Measurements from ENCODE around the gene AK8.

AK8 gene

GRCh38 chr9:132914924-132915323 lies 36.8 kb upstream of the AK8 start:
- H3K36me3 ChIP-seq (ENCODE audit: insufficient read depth) = no peaks in the 10 kb centered on the region
- H3K4me1 ChIP-seq (ENCODE audit: low read depth, poor library complexity, severe bottlenecking) = no peaks in the 10 kb centered on the region
- TF ChIP-seq, protein P1, sequence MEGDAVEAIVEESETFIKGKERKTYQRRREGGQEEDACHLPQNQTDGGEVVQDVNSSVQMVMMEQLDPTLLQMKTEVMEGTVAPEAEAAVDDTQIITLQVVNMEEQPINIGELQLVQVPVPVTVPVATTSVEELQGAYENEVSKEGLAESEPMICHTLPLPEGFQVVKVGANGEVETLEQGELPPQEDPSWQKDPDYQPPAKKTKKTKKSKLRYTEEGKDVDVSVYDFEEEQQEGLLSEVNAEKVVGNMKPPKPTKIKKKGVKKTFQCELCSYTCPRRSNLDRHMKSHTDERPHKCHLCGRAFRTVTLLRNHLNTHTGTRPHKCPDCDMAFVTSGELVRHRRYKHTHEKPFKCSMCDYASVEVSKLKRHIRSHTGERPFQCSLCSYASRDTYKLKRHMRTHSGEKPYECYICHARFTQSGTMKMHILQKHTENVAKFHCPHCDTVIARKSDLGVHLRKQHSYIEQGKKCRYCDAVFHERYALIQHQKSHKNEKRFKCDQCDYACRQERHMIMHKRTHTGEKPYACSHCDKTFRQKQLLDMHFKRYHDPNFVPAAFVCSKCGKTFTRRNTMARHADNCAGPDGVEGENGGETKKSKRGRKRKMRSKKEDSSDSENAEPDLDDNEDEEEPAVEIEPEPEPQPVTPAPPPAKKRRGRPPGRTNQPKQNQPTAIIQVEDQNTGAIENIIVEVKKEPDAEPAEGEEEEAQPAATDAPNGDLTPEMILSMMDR (conservative IDR thresholded peaks at IDR 0.05; ENCODE audit: low read depth, low read length) = no peak
- no peak overlapping the region for H2AFZ ChIP-seq (ENCODE audit: low read depth)
- no peaks in the 10 kb centered on the region for H3K27me3 ChIP-seq (ENCODE audit: insufficient read depth, low read depth)
- H3K27ac ChIP-seq = no peak overlapping the region
- H3K4me3 ChIP-seq (IDR thresholded peaks at IDR 0.05; ENCODE audit: insufficient read depth, low read depth, low read length) = no peak overlapping the region
- H4K20me1 ChIP-seq (ENCODE audit: insufficient read depth) = no peaks in the 10 kb centered on the region
- no peak overlapping the region for H3K9ac ChIP-seq
- H3K4me2 ChIP-seq = no peak overlapping the region
- no peaks in the 10 kb centered on the region for H3K79me2 ChIP-seq (ENCODE audit: insufficient read depth, low read depth)

GRCh38 chr9:132912131-132912530 lies 34.0 kb upstream of the AK8 start:
- no peaks in the 10 kb centered on the region for H3K79me2 ChIP-seq (ENCODE audit: insufficient read depth, low read depth)
- no peaks in the 10 kb centered on the region for H3K4me1 ChIP-seq (ENCODE audit: low read depth, poor library complexity, severe bottlenecking)
- H4K20me1 ChIP-seq (ENCODE audit: insufficient read depth) = no peaks in the 10 kb centered on the region

DNA sequence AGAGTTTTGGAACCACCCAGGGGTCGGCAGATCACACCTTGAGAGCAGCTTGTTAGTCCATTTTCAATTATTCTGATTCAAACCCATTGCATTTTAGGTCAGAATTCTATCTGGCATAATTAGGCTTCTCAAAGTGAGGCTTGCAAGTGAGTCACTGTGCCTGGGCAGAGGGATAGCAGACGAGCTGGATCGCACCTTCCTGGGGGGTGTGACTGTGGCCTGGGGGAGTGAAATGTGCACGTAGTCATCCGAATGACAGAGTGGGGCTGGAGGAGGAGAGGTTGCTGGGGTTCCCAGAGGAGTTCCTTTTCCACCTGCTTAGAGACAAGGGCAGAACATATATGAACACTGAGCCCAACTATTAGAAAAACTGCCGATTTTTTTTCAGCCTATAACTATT lies 32.3 kb upstream of the AK8 start:
- Histone ChIP-seq H3K4me1 (ENCODE audit: low read depth, poor library complexity, severe bottlenecking) (no peaks in the 10 kb centered on the region), H3K79me2 (ENCODE audit: insufficient read depth, low read depth) (no peaks in the 10 kb centered on the region), H2AFZ (ENCODE audit: low read depth) (no peak overlapping the region), H4K20me1 (ENCODE audit: insufficient read depth) (no peaks in the 10 kb centered on the region), H3K36me3 (ENCODE audit: insufficient read depth) (no peaks in the 10 kb centered on the region), H3K4me3 (IDR thresholded peaks at IDR 0.05; ENCODE audit: insufficient read depth, low read depth, low read length) (no peak overlapping the region), H3K4me2 (no peak overlapping the region), H3K9ac (no peak overlapping the region), H3K27me3 (ENCODE audit: insufficient read depth, low read depth) (no peaks in the 10 kb centered on the region), H3K27ac (no peak overlapping the region)
- TF ChIP-seq, protein P1 (conservative IDR thresholded peaks at IDR 0.05; ENCODE audit: low read depth, low read length) = no peak

More at GRCh38 chr9:132912131-132912530, 34.0 kb upstream of the AK8 start:
- Histone ChIP-seq H2AFZ (ENCODE audit: low read depth) (no peak overlapping the region), H3K4me3 (IDR thresholded peaks at IDR 0.05; ENCODE audit: insufficient read depth, low read depth, low read length) (no peak overlapping the region), H3K9ac (no peak overlapping the region), H3K27me3 (ENCODE audit: insufficient read depth, low read depth) (no peaks in the 10 kb centered on the region), H3K36me3 (ENCODE audit: insufficient read depth) (no peaks in the 10 kb centered on the region), H3K4me2 (no peak overlapping the region), H3K27ac (no peak overlapping the region)
- TF ChIP-seq, protein P1 (conservative IDR thresholded peaks at IDR 0.05; ENCODE audit: low read depth, low read length) = no peak

- Histone ChIP-seq H3K27ac (no peak overlapping the region), H3K79me2 (ENCODE audit: insufficient read depth, low read depth) (no peaks in the 10 kb centered on the region), H3K4me2 (no peak overlapping the region), H3K36me3 (ENCODE audit: insufficient read depth) (no peaks in the 10 kb centered on the region), H3K9ac (no peak overlapping the region), H3K27me3 (ENCODE audit: insufficient read depth, low read depth) (no peaks in the 10 kb centered on the region), H2AFZ (ENCODE audit: low read depth) (no peak overlapping the region), H3K4me3 (IDR thresholded peaks at IDR 0.05; ENCODE audit: insufficient read depth, low read depth, low read length) (no peak overlapping the region), H3K4me1 (ENCODE audit: low read depth, poor library complexity, severe bottlenecking) (no peaks in the 10 kb centered on the region), H4K20me1 (ENCODE audit: insufficient read depth) (no peaks in the 10 kb centered on the region)
- TF ChIP-seq, protein P1 (conservative IDR thresholded peaks at IDR 0.05; ENCODE audit: low read depth, low read length) = no peak
Measured at GRCh38 chr9:132909311-132909710, 31.2 kb upstream of the AK8 start.
